Ishikawa (cell line): Measurements from ENCODE around the gene FSTL4.

Experiments used
- CEBPB ChIP-seq: IDR thresholded peaks from 2 replicates; pipeline ENCODE4 v1.6.1; 2012
- CREB1 ChIP-seq: IDR thresholded peaks from 2 replicates; pipeline ENCODE4 v1.6.1; 2012; ENCODE audit warnings: low read depth
- EGR1 ChIP-seq: IDR thresholded peaks from 2 replicates; pipeline ENCODE4 v1.6.1; 2012
- EP300 ChIP-seq: IDR thresholded peaks from 2 replicates; pipeline ENCODE4 v1.6.1; 2012; ENCODE audit warnings: borderline replicate concordance
- FOXM1 ChIP-seq: IDR thresholded peaks from 2 replicates; pipeline ENCODE4 v1.6.1; 2012; ENCODE audit warnings: low read depth, borderline replicate concordance
- NFIC ChIP-seq: IDR thresholded peaks from 2 replicates; pipeline ENCODE4 v1.6.1; 2012
- RAD21 ChIP-seq: IDR thresholded peaks from 2 replicates; pipeline ENCODE4 v1.6.1; 2012; ENCODE audit warnings: low read depth
- TAF1 ChIP-seq: IDR thresholded peaks from 2 replicates; pipeline ENCODE4 v1.6.1; 2012; ENCODE audit warnings: low read depth, mild to moderate bottlenecking
- TCF12 ChIP-seq: IDR thresholded peaks from 2 replicates; pipeline ENCODE4 v1.6.1; 2012; ENCODE audit warnings: low read depth
- TEAD4 ChIP-seq: IDR thresholded peaks from 2 replicates; pipeline ENCODE4 v1.6.1; 2012
- YY1 ChIP-seq: IDR thresholded peaks from 2 replicates; pipeline ENCODE4 v1.6.1; 2012; ENCODE audit warnings: low read depth
- ZBTB7A ChIP-seq: IDR thresholded peaks from 2 replicates; pipeline ENCODE4 v1.6.1; 2012; ENCODE audit warnings: low read depth
- TF ChIP-seq, protein P1 (sequence below): IDR thresholded peaks from 2 replicates; pipeline ENCODE4 v1.6.1; 2012
- TF ChIP-seq, protein P2 (sequence below): IDR thresholded peaks from 2 replicates; pipeline ENCODE4 v1.6.1; 2012; ENCODE audit warnings: low read depth, mild to moderate bottlenecking
- TF ChIP-seq, protein P3 (sequence below): IDR thresholded peaks from 2 replicates; pipeline ENCODE4 v1.6.1; 2012

The FSTL4 gene

DNA sequence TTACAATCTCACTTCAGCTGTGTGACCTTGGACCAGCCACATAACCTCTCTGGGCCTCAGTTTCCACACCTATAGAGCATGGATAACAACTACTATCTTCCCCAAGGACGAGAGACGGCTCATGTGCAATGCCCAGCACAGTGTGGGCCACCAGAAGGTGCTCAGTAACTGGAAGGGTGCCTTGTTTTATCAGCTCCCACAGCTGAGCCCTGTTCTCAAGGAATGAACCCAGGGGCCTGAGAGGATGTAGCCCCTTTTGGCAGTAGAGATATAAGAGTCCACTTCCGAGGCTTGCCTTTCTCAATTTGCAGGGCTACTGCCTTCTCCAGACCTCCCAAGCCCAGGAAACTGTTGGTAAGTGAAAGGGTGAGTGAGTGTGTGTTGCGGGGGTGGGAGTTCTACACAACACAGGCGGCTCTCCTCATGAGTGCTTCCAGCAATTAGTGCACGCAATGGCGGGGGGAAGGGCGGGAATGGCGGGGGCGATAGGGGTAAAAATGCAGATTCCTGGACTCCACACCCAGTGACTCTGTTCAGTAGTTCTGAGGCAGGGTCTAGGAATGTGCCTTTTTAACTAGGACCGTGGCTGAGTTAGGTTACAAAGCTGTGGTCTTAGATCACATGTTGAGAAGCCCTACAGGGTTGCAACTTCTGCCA is 185.1 kb downstream of the FSTL4 start:
- TF ChIP-seq TCF12 = no peak
- TF ChIP-seq TAF1 = no peak
- TF ChIP-seq TEAD4 = no peak
- TF ChIP-seq YY1 = no peak
- TF ChIP-seq, protein P1, sequence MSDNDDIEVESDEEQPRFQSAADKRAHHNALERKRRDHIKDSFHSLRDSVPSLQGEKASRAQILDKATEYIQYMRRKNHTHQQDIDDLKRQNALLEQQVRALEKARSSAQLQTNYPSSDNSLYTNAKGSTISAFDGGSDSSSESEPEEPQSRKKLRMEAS = no peak
- TF ChIP-seq ZBTB7A = no peak
- TF ChIP-seq EGR1 = no peak
- TF ChIP-seq RAD21 = no peak
- no peak for TF ChIP-seq CEBPB
- TF ChIP-seq, protein P2, sequence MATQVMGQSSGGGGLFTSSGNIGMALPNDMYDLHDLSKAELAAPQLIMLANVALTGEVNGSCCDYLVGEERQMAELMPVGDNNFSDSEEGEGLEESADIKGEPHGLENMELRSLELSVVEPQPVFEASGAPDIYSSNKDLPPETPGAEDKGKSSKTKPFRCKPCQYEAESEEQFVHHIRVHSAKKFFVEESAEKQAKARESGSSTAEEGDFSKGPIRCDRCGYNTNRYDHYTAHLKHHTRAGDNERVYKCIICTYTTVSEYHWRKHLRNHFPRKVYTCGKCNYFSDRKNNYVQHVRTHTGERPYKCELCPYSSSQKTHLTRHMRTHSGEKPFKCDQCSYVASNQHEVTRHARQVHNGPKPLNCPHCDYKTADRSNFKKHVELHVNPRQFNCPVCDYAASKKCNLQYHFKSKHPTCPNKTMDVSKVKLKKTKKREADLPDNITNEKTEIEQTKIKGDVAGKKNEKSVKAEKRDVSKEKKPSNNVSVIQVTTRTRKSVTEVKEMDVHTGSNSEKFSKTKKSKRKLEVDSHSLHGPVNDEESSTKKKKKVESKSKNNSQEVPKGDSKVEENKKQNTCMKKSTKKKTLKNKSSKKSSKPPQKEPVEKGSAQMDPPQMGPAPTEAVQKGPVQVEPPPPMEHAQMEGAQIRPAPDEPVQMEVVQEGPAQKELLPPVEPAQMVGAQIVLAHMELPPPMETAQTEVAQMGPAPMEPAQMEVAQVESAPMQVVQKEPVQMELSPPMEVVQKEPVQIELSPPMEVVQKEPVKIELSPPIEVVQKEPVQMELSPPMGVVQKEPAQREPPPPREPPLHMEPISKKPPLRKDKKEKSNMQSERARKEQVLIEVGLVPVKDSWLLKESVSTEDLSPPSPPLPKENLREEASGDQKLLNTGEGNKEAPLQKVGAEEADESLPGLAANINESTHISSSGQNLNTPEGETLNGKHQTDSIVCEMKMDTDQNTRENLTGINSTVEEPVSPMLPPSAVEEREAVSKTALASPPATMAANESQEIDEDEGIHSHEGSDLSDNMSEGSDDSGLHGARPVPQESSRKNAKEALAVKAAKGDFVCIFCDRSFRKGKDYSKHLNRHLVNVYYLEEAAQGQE = no peak
- TF ChIP-seq, protein P3, sequence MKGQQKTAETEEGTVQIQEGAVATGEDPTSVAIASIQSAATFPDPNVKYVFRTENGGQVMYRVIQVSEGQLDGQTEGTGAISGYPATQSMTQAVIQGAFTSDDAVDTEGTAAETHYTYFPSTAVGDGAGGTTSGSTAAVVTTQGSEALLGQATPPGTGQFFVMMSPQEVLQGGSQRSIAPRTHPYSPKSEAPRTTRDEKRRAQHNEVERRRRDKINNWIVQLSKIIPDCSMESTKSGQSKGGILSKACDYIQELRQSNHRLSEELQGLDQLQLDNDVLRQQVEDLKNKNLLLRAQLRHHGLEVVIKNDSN = no peak
- TF ChIP-seq NFIC = no peak
- TF ChIP-seq EP300 = no peak
- no peak for TF ChIP-seq CREB1
- no peak for TF ChIP-seq FOXM1

DNA sequence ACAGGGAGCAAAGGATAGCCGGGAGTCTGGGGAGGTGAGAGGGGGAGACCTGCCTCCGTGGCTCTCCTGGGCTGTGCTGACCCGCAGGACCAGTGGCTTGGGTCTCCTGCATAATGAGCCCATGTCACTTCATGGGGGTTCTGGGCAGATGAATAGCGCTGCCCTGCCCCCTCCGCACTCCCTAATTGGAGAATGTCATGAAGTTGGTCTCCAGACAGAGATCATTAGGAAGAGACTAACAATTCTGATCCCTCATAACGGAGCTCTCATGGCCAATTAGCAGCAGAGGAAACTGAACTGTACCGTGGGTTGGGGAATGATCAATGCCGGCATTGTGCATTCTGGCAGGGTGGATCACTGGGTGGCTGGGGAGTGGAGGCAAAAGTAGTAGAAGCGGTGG is 186.1 kb downstream of the FSTL4 start:
- TF ChIP-seq ZBTB7A = no peak
- TF ChIP-seq CREB1 = no peak
- TF ChIP-seq, protein P3 = no peak
- no peak for TF ChIP-seq YY1
- no peak for TF ChIP-seq NFIC
- TF ChIP-seq TCF12 = no peak
- no peak for TF ChIP-seq EGR1
- TF ChIP-seq, protein P1 = no peak
- TF ChIP-seq, protein P2 = no peak
- TF ChIP-seq EP300 = no peak

DNA sequence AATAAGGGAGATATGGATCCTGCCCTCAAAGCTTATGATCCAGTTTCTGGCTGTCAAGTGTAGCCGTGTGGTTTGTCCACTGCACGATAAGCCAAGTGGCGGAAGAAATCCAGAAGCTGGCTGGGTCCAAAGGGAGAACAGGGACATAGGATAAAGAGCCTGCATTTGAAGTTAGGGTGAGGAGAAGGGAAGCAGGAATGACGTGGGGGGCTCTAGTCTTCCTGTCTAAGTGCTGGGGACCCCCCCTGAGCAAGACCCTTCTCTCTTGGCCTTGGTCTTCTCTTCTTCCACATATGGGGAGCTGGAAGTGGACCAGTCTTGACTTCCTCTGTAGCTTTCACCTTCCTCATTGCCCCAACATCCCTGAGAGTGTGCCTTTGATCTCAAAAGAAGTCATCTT is 186.6 kb downstream of the FSTL4 start:
- TF ChIP-seq RAD21 (no peak), NFIC (no peak), EGR1 (no peak), FOXM1 (no peak)
- TF ChIP-seq, protein P2 = no peak
- TF ChIP-seq, protein P3 = no peak

DNA sequence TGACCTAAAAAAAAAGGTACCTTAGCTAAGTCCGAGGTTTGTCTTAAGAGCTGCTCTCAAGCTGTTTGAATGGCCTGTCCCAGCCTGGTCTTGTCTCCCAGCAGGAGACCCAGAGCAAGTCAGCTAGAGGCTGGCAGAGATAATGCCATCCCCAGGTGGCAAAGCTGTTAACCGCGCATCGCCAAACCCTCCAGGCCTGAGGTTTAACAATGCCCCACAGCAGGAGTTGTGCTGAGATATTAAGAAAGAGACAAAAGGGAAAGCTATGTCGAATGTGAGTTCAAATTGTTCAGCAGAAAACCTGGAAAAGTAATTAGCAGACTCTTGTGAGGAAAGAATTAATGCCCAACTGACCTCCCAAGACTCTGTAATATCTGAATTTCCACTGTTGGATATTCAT is 187.1 kb downstream of the FSTL4 start:
- TF ChIP-seq NFIC = no peak
- no peak for TF ChIP-seq CREB1
- TF ChIP-seq, protein P3 = no peak
- TF ChIP-seq TEAD4 = no peak
